ENCODE measurements around the gene FA2H.
"Not testable (repeated sequence)": the region's sequence is repeated elsewhere in the genome, so short reads cannot be mapped to it uniquely, and the experiment has no call there.

FA2H gene

DNA sequence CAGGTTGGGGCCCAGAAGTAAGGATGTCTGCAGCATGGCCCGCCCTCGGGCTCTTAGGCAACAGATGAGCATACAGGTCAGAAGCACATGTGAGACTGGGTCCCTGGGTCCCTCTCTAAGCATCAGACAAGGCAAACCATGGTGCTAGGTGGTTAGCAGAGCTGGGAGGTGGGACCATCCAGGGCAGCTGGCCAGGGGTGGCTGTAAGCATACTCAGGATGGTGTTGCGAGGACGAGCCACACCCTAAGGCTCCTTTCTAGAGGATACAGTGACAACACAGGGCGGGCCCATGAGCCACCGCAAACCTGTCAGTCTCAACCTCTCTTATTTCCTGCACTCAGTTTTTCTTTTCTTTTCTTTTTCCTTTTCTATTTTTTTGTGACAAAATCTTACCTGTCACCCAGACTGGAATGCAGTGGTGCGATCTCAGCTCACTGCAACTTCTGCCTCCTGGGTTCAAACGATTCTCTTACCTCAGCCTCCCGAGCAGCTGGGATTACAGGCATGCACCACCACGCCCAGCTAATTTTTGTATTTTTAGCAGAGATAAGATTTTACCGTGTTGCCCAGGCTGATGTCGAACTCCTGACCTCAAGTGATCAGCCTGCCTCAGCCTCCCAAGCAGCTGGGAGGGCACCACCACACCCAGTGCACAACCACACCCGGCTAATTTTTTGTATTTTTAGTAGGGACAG is 3.6 kb downstream of the FA2H start:
- no peak for DNase-seq (ENCODE audit: low spot score)

DNA sequence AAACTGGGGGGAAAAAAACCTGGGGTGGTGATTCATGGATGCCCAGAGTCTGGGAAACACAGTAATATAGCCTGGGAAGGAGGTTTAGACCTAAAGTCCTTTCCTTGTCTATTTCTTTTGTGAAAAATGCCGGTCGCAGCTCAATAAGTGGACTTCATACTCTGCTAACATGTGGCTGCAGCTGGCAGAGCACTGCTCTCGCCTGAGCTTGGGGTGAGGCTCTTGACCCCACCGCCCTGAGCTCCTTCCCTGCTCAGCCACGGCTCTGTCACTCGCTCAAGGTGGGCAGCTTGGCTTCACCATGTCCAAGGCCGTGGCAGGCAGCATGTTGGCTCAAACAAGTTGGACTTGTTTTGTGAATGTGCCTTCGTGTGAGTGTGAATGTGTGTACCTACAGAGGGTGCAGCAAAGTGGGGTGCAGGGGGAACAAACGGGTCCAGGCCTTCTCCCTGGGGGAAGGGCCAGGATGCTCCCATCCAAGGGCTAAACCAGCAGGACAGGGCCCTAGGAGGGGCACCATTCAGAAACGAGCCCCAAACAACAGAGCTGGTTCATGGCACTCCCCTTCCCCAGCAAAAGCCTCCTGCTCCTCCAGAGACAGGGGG is 4.9 kb downstream of the FA2H start:
- DNase-seq (ENCODE audit: low spot score): no peak

DNA sequence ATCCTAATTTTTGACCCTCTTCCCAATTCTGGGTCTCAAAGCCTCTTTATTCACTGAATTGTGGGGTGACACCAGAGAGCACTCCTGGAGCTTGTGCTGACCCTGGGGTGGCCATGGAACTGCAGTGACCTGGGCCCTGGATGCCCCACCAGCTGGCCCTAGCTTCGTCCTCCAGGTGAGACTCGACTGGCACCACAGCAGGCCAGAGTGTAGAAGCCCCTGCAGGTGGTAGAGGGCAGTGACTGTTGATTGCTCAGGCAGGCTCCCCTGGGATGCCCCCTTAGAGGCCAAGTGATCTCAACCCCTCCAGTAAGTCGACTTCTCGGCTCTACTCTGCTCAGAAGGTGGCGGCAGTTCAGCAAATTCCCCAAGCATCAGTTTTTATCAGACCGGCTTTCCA is 6.4 kb downstream of the FA2H start:
- DNase-seq (ENCODE audit: low spot score): no peak

DNA sequence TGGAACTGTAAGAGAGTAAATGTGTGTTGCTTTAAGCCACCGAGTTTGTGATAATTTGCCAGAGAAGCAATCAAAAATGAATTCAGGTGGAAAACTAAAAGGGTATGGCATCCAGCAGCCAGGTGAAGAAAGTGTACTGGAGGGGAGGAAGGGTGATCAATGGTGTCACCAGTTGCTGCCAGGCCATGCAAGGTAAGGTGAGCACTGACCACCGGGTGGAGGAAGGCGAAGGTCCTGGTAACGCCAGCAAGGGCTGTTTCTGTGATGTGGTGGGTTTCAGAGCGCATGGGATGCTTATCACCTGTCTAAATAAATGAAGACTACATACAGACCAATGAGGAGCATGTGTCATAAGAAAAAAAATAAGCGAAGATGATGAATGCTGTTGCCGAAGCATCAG is 6.9 kb downstream of the FA2H start:
- DNase-seq (ENCODE audit: low spot score): no peak

DNA sequence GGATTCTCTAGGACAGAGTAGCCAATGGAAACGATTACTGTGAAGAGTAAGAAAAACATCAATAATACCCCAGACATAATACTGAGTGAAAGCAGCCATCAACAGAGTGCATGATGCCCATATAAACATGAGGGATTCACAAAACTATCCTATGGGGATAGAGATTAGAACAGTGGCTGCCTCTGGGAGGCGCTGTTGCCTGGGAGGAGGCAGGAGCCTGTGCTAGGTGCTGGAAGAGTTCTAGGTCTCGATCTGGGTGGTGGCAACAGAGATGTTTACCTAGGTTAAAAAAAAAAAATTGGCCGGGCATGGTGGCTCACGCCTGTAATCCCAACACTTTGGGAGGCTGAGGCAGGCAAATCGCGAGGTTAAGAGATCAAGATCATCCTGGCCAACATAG is 7.9 kb downstream of the FA2H start:
- DNase-seq (ENCODE audit: low spot score): no peak

DNA sequence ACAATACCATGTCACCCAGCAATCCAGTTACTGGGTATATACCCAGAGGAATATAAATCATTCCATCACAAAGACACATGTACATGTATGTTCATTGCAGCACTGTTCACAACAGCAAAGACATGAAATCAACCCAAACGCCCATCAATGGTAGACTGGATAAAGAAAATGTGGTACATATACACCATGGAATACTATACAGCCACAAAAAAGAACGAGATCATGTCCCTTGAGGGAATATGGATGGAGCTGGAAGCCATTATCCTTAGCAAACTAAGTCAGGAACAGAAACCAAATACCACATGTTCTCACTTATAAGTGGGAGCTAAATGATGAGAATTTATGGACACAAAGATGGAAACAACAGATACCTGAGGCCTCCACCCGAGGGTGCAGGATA is 10.4 kb downstream of the FA2H start:
- not testable (repeated sequence) for DNase-seq (ENCODE audit: low spot score)

DNA sequence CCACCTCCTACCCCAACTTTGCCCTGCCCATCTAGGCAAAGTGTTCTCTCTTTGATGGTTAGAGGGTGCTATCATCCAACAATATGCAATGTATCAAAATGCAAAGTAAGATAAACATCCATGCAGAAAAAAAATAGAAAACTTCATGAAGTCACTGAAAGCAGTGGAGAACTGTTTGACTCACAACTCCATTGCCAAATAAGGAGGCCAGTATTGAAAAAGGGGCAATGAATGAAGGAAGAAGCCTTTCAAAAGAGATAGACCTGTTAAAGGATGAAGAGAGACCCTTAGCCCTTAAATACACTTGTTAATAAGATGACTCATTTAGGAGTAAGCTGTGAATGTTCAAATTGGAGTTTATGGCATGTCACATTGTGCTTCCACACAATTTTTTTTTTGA is 13.0 kb downstream of the FA2H start:
- DNase-seq (ENCODE audit: low spot score): no peak

DNA sequence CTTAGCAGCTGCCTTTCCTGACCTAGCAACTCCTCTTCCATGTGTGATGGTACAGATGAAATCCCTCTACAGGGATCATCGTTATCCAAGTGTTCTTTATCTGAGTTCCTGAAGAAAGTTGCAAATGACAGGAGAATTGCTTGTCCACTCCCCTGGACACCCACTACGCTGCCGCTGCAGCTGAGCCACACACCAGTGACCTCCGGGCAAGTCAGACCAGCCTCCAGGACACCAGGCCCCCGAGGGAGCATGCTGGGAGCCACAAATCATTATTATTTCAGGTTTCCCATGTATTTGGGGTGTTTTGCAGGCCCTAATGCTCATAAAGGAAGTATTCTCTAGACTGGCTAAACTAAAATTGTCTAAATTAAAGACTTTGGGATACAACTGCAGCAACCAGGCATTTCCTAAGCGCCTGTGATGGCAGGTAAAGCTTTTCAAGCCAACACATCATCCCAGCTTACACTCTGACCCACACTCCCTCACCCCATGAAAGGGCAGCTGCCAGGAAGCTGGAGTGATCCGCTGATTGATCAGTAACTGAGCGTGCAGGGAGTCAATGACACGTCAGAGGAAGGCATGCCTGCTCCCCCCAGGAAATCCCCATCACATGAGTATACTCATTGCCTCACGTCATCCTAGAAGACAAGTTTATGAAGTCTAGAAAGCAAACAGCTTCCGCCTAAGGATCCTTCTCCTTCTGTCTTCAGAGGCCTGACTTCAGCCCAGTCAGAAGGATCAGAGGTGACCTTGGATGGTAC is 14.4 kb downstream of the FA2H start:
- DNase-seq (ENCODE audit: low spot score): no peak

DNA sequence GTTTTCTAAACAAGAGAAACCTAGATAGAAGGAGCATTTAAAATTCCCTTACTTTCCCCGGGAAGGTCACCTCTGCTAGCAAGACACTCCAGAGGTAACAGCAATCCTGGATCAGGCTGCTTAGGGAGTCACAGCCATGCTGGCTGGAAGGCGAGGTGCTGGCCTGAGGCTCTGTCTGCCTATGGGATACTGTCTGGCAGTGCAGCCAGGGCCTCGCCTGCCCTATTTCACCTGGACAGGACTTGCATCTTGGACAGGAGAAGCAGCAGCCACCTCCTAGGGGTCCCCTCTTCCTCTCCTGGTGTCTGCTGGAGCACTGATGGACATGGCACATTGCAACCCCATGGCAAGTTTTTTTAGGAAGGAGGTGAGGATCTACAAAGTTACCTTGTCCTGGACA is 15.1 kb downstream of the FA2H start:
- DNase-seq (ENCODE audit: low spot score): no peak

DNA sequence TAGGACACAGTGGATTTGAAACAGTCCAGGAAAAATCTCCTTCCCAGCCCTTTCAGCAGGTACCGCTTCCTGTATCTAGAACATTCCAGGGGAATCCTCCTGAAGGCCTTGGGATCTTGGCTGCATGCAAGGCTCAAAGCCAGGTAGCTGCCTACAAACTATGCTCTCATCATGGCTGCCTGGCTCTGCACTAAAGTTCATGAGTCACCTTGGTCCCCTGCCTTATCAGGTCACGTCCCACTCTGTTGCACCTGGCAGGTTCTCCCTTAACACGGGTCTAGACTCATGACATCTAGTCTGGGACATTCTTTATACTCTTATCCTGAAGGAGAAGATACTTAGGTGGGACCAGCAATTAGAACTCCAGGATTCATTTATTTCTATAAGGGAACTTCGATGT is 15.8 kb downstream of the FA2H start:
- no peak for DNase-seq (ENCODE audit: low spot score)

DNA sequence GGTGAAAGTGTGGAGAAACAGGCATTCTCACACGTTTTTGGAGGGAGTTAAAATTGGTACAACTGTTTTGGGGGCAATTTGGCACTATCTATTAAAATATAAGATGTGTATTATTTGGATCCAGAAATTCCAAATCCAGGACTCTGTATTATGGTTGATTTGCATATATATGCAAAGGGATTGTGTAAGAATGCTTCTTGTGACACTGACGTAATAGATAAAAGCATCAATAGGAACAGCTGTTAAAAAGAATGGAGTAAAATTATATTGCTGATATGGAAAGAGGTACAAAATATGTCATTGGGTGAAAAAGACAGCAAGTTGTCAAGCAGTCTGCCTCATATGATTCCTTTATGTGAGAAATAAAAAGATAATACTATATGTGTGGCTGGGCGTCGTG is 17.3 kb downstream of the FA2H start:
- no peak for DNase-seq (ENCODE audit: low spot score)

DNA sequence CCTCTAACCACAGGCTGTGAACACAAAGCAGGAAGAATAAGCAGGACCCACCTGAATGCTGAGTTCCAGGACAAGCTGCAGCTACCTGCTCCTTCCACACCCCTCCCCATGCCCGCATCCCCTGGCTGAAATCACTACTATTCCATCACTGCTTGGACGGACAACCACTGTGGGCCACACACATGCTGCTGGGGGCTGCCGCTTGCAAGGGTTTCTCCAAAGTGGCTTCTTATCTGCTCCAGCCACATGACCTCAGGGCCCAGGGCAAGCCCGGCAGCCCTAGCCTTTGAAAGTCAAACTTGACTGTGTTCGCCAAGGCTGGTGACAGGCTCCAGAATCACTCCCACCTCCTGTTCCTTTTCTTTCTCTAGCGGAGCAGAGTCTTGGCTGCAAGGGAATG is 18.4 kb downstream of the FA2H start:
- DNase-seq (ENCODE audit: low spot score): no peak

DNA sequence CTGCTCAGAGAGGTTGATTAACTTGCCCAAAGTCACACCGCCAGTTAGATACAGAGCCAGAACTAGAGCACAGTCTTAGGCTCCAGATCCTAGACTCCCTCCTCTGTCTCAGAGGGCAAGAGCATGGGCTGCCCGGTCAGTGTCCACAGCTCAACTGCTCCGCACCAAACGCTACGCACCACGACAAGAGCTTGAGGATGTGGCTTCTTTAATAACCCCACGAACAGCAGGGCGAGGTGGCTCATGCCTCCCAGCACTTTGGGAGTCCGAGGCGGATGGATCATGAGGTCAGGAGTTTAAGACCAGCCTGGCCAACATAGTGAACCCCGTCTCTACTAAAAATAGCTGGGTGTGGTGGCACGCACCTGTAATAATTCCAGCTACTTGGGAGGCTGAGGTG is 21.4 kb downstream of the FA2H start:
- DNase-seq (ENCODE audit: low spot score): no peak

DNA sequence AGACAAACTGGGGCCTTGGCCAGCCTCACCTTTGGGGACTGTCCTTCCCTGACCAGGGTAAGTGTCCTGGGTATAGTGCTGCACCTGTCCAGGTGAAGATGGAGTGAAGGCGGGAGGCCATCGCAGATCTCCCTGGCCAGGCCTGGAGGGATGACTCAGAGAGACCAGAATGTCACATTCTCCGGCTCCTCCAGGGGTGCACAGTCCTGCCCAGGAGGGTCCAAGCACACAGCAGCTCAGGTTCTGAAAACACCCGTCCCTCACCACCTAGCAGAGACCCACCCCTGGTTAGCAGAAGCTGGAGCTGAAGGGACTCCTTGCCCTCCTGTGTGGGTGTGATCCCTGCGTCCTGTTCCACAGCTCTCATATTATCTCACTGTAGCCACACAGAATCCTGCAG is 21.9 kb downstream of the FA2H start:
- no peak for DNase-seq (ENCODE audit: low spot score)

DNA sequence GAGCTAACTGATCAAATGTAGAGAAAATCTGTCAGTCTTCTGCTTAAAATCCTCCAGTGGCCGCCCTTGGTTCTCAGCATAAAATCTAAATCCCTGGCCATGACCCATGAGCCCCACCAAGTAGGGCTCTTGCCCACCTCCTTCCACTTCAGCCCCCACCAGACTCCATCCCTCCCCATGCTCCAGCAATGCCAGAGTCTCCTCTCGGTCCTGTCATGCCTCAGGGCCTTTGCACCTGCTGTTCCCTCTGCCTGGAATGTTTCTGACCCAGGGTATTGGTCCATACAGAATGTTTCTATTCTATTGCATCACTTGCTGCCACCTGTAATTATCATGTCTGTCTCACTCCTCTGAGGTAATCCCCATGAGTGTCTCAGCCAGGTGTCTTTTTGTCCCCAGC is 22.4 kb downstream of the FA2H start:
- no peak for DNase-seq (ENCODE audit: low spot score)

DNA sequence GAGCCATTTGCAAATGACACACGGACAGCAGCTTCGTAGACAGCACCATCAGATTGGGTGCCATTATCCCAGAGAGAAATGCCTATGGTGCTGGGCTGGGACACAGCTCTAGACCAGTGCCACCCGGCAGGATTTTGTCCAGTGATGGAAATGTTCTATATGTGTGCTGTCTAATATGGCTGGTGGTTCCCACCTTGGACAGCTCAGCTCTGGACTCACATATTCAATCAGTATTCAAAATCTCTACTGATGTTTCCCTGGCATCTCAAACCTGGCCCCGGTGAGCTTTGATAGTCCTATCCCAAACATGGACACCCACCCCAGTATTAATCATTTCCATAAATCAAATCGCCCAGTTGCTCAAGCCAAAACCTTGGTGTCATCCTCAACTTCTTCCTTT is 23.0 kb downstream of the FA2H start:
- DNase-seq (ENCODE audit: low spot score): no peak

DNA sequence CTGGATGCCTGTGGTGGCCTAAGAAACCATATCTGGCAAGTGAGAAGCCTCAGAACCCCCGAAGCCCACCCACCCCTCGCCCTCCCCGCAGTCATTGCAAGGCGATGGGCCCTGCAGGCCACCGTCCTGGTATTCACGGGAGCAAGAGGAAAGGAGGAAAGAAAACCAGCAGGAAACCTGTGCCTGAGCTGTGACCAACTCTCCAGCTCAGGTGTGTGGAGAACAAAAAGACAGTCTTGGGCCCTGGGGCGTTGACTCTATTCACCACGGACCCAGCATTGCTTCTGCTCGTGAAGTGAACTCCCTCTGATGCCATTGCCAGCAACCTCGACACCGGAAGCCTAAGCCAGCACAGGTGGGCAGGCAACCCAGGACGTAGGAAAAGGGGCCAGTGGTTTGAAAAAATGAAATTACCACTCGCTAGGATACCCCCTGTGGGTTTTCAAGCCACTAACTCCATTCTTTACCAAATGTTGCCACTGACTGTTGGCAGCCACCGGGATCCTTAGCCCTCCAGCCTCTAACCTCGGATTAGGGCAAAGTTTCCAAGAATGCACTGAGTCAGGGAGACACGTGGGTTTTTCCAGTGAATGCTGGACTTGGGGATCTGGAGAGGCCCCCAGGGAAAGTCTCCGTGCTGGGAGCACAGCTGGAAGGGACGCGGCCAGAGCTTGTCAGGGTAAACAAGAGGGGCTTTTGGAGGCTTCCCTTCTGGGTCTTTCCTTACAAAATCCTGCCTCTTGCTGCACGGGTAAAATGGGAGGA is 25.1 kb downstream of the FA2H start:
- DNase-seq (ENCODE audit: low spot score): no peak

DNA sequence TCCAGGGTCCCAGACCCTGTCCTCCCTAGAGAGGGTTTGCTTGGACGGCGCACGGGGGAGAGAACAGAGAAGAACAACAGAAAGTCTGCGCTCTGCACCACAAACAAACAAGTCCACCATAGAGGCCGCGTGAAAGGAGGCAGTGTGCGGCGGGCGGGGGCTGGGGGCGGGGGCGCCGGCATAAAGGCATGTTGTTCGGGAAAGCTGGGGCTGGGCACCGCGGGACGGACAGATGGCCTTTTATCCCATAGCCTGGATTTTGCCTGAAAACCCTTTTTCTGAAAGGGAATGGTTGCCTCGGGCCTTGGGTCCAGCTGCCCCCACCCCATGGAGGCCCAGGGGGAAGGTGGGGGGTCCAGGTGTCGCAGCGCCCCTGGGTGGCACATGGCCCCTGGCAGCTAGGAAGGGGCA is 26.0 kb downstream of the FA2H start:
- no peak for DNase-seq (ENCODE audit: low spot score)

DNA sequence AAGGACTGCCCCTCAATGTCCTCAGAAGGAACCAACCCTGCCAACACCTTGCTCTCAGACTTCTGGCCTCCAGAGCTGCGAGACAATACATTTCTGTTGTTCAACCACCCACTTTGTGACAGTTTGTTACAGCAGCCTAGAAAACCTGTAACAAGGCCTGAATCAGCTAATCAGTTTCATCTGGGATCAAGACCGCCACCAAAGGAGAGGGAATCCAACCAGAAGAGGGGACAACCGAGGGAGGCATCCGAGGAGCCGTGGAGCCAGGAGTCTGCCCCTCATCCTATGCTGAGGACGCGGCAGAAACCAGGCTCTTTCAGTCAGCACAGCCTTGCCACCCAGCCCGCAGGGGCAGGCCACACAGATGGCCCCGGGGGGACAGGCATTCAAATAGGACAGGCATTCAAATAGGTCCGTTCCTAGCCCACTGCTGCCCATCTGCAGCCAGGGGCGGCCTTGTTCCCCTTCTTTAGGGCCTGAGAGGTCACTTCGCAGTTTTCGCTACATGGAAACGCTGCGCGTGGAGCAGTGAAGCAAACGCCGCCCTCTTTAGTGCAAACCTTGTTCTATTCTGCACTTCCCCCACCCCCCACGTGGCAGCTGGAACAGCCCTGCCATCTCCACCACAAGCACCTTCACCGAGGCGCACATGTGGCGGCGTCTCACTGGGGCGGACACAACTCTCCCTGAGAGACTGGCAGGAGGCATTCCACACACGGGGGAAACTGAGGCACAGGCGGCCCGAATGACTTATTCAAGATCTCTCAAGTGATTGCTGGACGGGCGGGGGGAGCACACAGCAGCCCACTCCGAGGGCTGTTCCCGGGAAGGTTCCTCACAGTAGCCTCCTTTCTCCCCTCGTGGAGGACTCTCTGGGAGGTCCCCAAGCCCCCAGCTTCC is 26.7 kb downstream of the FA2H start:
- DNase-seq (ENCODE audit: low spot score): no peak

DNA sequence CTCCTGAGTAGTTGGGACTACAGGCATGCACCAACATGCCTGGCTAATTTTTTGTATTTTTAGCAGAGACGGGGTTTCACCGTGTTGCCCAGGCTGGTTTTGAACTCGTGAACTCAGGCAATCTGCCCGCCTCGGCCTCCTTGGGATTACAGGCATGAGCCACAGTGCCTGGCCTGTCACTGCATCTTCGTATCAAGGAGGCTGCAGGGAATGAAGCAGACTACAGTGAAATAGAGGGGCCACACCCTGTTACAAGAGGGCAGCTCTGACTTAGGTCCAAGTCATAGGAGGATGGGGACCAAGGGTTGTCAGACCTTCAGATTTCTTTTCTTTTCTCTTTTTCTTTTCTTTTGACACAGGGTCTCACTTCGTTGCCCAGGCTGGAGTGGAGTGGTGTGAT is 28.7 kb downstream of the FA2H start:
- DNase-seq (ENCODE audit: low spot score): no peak

DNA sequence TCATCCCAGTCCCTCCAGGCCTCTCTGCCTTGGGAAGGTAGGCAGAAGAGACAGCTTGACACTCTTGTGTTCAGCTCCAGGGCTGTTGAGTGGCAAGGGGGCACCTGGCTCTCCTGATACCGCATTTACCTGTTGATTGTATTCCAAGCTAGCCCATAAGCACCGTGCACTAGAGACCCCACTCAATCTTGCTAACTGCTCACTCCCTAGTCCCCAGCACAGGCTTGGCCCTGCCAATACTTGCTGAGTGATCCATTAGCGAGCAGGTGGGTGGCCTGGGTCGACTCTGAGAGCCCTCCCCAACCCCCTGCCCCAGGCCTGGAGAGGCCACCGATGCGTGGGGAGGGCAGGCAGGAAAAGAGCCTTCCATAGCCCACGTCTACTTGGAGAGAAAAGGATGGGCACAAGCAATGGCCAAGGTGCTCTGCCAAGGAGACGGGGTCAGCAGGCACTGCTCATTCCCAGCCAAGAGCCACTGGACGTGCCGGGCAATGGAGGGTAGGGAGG is 29.5 kb downstream of the FA2H start:
- no peak for DNase-seq (ENCODE audit: low spot score)

DNA sequence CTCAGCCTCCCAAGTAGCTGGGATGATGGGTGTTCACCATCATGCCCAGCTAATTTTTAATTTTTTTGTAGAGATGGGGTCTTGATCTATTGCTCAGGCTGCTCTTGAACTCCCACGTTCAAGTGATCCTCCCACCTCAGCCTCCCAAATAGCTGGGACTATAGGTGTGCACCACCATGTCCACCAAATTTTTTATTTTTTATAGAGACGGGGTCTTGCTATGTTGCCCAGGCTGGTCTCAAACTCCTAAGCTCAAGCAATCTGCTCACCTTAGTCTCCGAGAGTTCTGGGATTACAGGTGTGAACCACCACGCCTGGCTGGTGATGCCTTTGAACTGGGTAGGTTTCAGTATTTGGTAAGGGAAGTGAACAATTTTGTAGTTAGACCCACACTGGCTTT is 30.1 kb downstream of the FA2H start:
- no peak for DNase-seq (ENCODE audit: low spot score)

Data from LoVo (cell line).